HepG2 (cell line): ENCODE measurements around the gene ANKS1B. TPM values are rescaled to one million over a fixed set of nuclear protein-coding genes. Genes with fewer than 3 reads are reported as not detected.
A peak's percentile ranks its signal among the peaks of the same experiment; 100 is the strongest.

Experiments used
- ATAC-seq: fragments of 200-7000 bp; cut with Tn5 transposase; 3 replicates; pipeline ENCODE4 v1.9.1; 2020; ENCODE audit warnings: mild to moderate bottlenecking, moderate library complexity
- BruUV-seq: library from RNA; stranded (reverse); fragments of 400-500 nt; replicated peaks from 2 replicates; lab custom pipeline; 2021; lab: Mats Ljungman, UMichigan
- CTCF ChIA-PET: fragments of 300-600 bp; formaldehyde crosslinking; extraction: SDS; loops from one replicate; lab custom pipeline; 2021; ENCODE audit warnings: low total read pairs, inconsistent platforms, low intra/inter-chr PET ratio; lab: Yijun Ruan, JAX
- POLR2A ChIA-PET: fragments of 350-600 bp; sonication (Branson Sonifier 250); formaldehyde crosslinking; loops from one replicate; lab custom pipeline; 2020; ENCODE audit warnings: antibody characterized with exemption, inconsistent platforms; lab: Yijun Ruan, JAX
- DNase-seq: peaks from one replicate; pipeline ENCODE4 v3.0.0-alpha.2; 2015; ENCODE audit warnings: low spot score
- FAIRE-seq: peaks from 3 replicates; lab custom pipeline; 2011; peaks lifted over from hg19 to GRCh38; lab: Jason Lieb, UNC
- H2AFZ ChIP-seq: one replicate; pipeline ENCODE4 v1.6.1; 2011; ENCODE audit warnings: low read length, inconsistent platforms
- H3K27ac ChIP-seq: fragments of 300-600 bp; 3 replicates; pipeline ENCODE4 v1.8.0; 2011; ENCODE audit warnings: mixed run types, mild to moderate bottlenecking, mixed read lengths, low read length, inconsistent platforms; ENCODE audit not compliant: insufficient read depth; ENCODE audit errors: extremely low read length
- H3K27me3 ChIP-seq, 2 experiments: fragments of 200-600 bp in 1 of 2; 2 replicates in 1 of 2; 3 replicates in 1 of 2; pipeline versions ENCODE4 v1.6.0 to v1.8.0; 2011; ENCODE audit warnings: low read length in 2 of 2, mild to moderate bottlenecking in 2 of 2, moderate library complexity in 2 of 2, inconsistent platforms in 1 of 2; ENCODE audit not compliant: insufficient read depth in 2 of 2, control insufficient read depth in 1 of 2
- H3K36me3 ChIP-seq, 2 experiments: fragments of 200-600 bp in 1 of 2; replicated peaks in 1 of 2; 2 replicates in 1 of 2; 3 replicates in 1 of 2; pipeline versions ENCODE4 v1.5.1 to v1.8.0; 2011; ENCODE audit warnings: low read length in 2 of 2, inconsistent platforms in 1 of 2; ENCODE audit not compliant: insufficient read depth in 2 of 2, control insufficient read depth in 1 of 2
- H3K4me1 ChIP-seq: 2 replicates; pipeline ENCODE4 v1.5.1; 2012; ENCODE audit warnings: low read length, inconsistent platforms; ENCODE audit not compliant: insufficient read depth
- H3K4me2 ChIP-seq: 2 replicates; pipeline ENCODE4 v1.6.0; 2011; ENCODE audit warnings: low read depth, low read length, inconsistent platforms
- H3K4me3 ChIP-seq, 3 experiments: fragments of 200-600 bp in 1 of 3; sonication (generic), shearing (Covaris generic) in 1 of 3; replicated peaks in 1 of 3; 2 replicates each; pipeline ENCODE4 v1.5.1; 2011 to 2016; ENCODE audit warnings: low read length in 3 of 3, inconsistent platforms in 2 of 3, low read depth in 2 of 3, mild to moderate bottlenecking in 2 of 3, control low read depth in 1 of 3, mixed read lengths in 1 of 3; ENCODE audit not compliant: insufficient read depth in 1 of 3
- H3K79me2 ChIP-seq: one replicate; pipeline ENCODE4 v1.6.1; 2011; ENCODE audit warnings: low read length, inconsistent platforms; ENCODE audit not compliant: insufficient read depth
- H3K9ac ChIP-seq: 2 replicates; pipeline ENCODE4 v1.6.0; 2011; ENCODE audit warnings: mild to moderate bottlenecking, low read depth, low read length, inconsistent platforms; ENCODE audit not compliant: insufficient read depth
- H3K9me3 ChIP-seq: 2 replicates; pipeline ENCODE4 v1.5.1; 2012; ENCODE audit warnings: mild to moderate bottlenecking, low read length
- H4K20me1 ChIP-seq: 2 replicates; pipeline ENCODE4 v1.6.0; 2011; ENCODE audit warnings: inconsistent platforms, mild to moderate bottlenecking, low read length, moderate library complexity; ENCODE audit not compliant: insufficient read depth
- AHDC1 ChIP-seq: sonication (generic); formaldehyde crosslinking; IDR thresholded peaks from 2 replicates; pipeline ENCODE4 v1.5.1; 2020; ENCODE audit warnings: mild to moderate bottlenecking, missing genetic modification reagents, borderline replicate concordance
- DR1 ChIP-seq: sonication (generic); formaldehyde crosslinking; IDR thresholded peaks from 2 replicates; pipeline ENCODE4 v1.8.0; 2021; ENCODE audit warnings: mild to moderate bottlenecking, missing genetic modification reagents, inconsistent platforms
- GPN1 ChIP-seq: sonication (generic); formaldehyde crosslinking; IDR thresholded peaks from 2 replicates; pipeline ENCODE4 v1.5.1; 2020; ENCODE audit warnings: missing genetic modification reagents, borderline replicate concordance
- HHEX ChIP-seq: IDR thresholded peaks from 2 replicates; pipeline ENCODE4 v1.6.1; 2016; ENCODE audit warnings: control low read depth
- JDP2 ChIP-seq: sonication (generic); formaldehyde crosslinking; IDR thresholded peaks from 2 replicates; pipeline ENCODE4 v1.8.1; 2022; ENCODE audit warnings: missing genetic modification reagents, borderline replicate concordance
- PRDM15 ChIP-seq: sonication (generic); formaldehyde crosslinking; IDR thresholded peaks from 2 replicates; pipeline ENCODE4 v1.4.0; 2020; ENCODE audit warnings: missing genetic modification reagents
- WGBS: methylation state at CpG from one replicate; pipeline ENCODE4 v1.1.6; 2017; ENCODE audit warnings: low lambda C conversion rate; 5-methylcytosine and 5-hydroxymethylcytosine counted together
- in situ Hi-C: cut with HindIII; loops from 2 replicates; pipeline ENCODE4 v1.10.0; 2017; ENCODE audit warnings: low pct_unique_long_range_greater_than_20kb; ENCODE audit not compliant: extremely low pct_ligation_motif_present
- intact Hi-C: fragments of 100-400 bp; cut with micrococcal nuclease; formaldehyde crosslinking; loops from one replicate; pipeline ENCODE4 v1.10.0; 2022; ENCODE audit not compliant: unreplicated experiment
- polyA plus RNA-seq, 8 experiments: library from polyadenylated mRNA; depleted of rRNA in 3 of 8; stranded (reverse) in 7 of 8; unstranded in 1 of 8; fragments of >200 nt; fragmentation: Illumina TruSeq in 4 of 8; extraction: Trizol in 4 of 8; gene quantifications; 2 replicates each; pipeline versions ENCODE4 v1.2.1 to v1.2.3, GENCODE V29; 2011 to 2016; ENCODE audit warnings: low read depth in 4 of 8, missing spikeins in 1 of 8, mixed read lengths in 1 of 8; ENCODE audit not compliant: insufficient read depth in 1 of 8
- total RNA-seq, 5 experiments: library from RNA; depleted of rRNA; stranded (reverse); fragments of >200 nt; fragmentation: Illumina TruSeq; extraction: Trizol; gene quantifications; 2 replicates each; pipeline ENCODE4 v1.2.3, GENCODE V29; 2016; ENCODE audit warnings: low read depth in 1 of 5

Gene ANKS1B
- total and polyA plus RNA-seq, 2 of the 13 experiments (the other 11 are each of a cell fraction or from before 2014, with no cell fraction given), result 0.15 TPM; not detected in 1

DNA sequence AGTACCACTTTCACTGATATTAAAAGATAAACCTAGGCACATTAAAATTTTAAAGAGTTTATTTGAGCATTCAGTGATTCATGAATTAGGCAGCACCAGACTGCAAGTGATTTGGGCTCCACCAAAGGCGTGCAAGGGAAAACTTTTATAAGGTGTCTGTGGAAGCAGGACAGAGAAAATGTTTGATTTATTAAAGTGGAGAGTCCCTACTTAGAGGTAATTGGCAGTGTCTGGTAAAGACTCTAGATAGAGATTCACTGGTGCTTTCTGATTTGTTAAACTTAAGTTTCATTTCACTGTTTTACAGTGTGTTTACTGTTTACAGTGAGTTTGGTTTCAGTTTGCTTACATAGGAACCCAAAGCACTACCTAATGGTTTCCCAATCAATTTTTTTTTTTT lies 72.8 kb downstream of the ANKS1B start:
- TF ChIP-seq HHEX (CRISPR knock-in tag), result no peak
- H2AFZ ChIP-seq, result no peak overlapping the region
- H3K27me3 ChIP-seq, result no peaks in the 10 kb centered on the region
- in situ Hi-C loops (no loop called here), intact Hi-C loops (no loop called here)
- H3K4me3 ChIP-seq, result no peak overlapping the region
- CTCF ChIA-PET, result no interaction called here
- FAIRE-seq (no peak), DNase-seq (no peak), ATAC-seq (no peak)
- BruUV-seq, result no TSS peak
- H3K27ac ChIP-seq, result no peak overlapping the region
- POLR2A ChIA-PET, result no interaction called here
- H3K79me2 ChIP-seq, result no peaks in the 10 kb centered on the region
- no peaks in the 10 kb centered on the region for H3K36me3 ChIP-seq
- no peaks in the 10 kb centered on the region for H3K9me3 ChIP-seq
- H3K4me1 ChIP-seq, result no peaks in the 10 kb centered on the region
- H3K4me2 ChIP-seq, result no peak overlapping the region; the same call in 1 of the 2 replicates
- H3K9ac ChIP-seq, result no peak overlapping the region
- H4K20me1 ChIP-seq, result no peaks in the 10 kb centered on the region
- WGBS, result 10% methylated on average over 1 of the region's 1 CpG

DNA sequence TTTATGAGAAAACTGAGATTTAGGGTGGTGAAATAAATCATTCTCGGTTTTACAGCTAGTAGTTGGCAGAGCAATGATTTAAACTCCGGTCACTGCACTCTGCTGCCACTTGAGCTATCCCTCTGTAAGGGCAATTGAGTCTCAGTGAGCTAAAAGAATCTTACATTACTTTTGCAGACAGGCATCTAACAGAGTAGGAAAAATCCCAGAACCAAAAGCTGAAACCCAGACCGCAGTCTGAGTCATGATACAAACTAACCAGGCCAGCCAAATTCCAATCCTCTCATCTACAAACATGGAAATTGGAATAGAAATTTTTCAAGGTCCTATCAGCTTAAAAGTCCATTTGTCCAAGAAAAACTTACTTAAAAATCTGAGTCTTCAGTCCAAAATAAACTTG lies 73.7 kb downstream of the ANKS1B start:
- in situ Hi-C loops, result no loop called here

More for the DNA sequence above, 73.7 kb downstream of the ANKS1B start:
- no peak overlapping the region for H3K27ac ChIP-seq
- CTCF ChIA-PET, result no interaction called here
- ATAC-seq (no peak), FAIRE-seq (no peak)
- H3K27me3 ChIP-seq, result no peaks in the 10 kb centered on the region
- H3K9me3 ChIP-seq, result no peaks in the 10 kb centered on the region
- no peaks in the 10 kb centered on the region for H4K20me1 ChIP-seq
- H3K79me2 ChIP-seq, result no peaks in the 10 kb centered on the region
- H3K4me3 ChIP-seq, result no peak overlapping the region
- no peaks in the 10 kb centered on the region for H3K4me1 ChIP-seq
- TF ChIP-seq JDP2 (no peak), AHDC1 (CRISPR knock-in tag) (no peak), PRDM15 (CRISPR knock-in tag) (no peak), GPN1 (CRISPR knock-in tag) (no peak), DR1 (CRISPR knock-in tag) (no peak)
- TF ChIP-seq, all 625 proteins: peak for 0
- no TSS peak for BruUV-seq
- H3K9ac ChIP-seq, result no peak overlapping the region
- no peaks in the 10 kb centered on the region for H3K36me3 ChIP-seq
- WGBS, result 3% methylated on average over 3 of the region's 3 CpGs
- intact Hi-C loops, result no loop called here
- POLR2A ChIA-PET, result no interaction called here
- DNase-seq, result peak; percentile 5
- no peak overlapping the region for H2AFZ ChIP-seq
- no peak overlapping the region for H3K4me2 ChIP-seq
